ENCODE results near the gene POFUT2. TPM values are rescaled to one million over a fixed set of nuclear protein-coding genes. Genes with fewer than 3 reads are reported as not detected.

POFUT2 gene
- total RNA-seq, 1 donor from 2014 or later, result 39.5 TPM

- no peak for TF ChIP-seq CTCF (conservative IDR thresholded peaks at IDR 0.05)
- Mint-ChIP-seq H3K4me1 (peaks cover 30% of the 10 kb centered on the region), H3K27me3 (ENCODE audit: low read depth) (peaks cover 17% of the 10 kb centered on the region), H3K36me3 (ENCODE audit: low read depth) (no peaks in the 10 kb centered on the region), H3K27ac (ENCODE audit: unreplicated experiment) (no peak overlapping the region), H3K9me3 (no peaks in the 10 kb centered on the region), H3K4me3 (no peak overlapping the region)
- no peak for DNase-seq (ENCODE audit: low read depth, low spot score)
Observed at GRCh38 chr21:45335151-45335760, 47.6 kb upstream of the POFUT2 start.

GRCh38 chr21:45334591-45335081 lies 46.9 kb upstream of the POFUT2 start:
- H3K36me3 Mint-ChIP-seq (ENCODE audit: low read depth), result no peaks in the 10 kb centered on the region
- H3K9me3 Mint-ChIP-seq, result no peaks in the 10 kb centered on the region
- H3K4me3 Mint-ChIP-seq, result peak overlapping the region; percentile 4
- peaks cover 35% of the 10 kb centered on the region for H3K4me1 Mint-ChIP-seq
- DNase-seq (ENCODE audit: low read depth, low spot score), result no peak
- TF ChIP-seq CTCF (conservative IDR thresholded peaks at IDR 0.05), result no peak
- peaks cover 21% of the 10 kb centered on the region for H3K27me3 Mint-ChIP-seq (ENCODE audit: low read depth)
- H3K27ac Mint-ChIP-seq (ENCODE audit: unreplicated experiment), result no peak overlapping the region

- H3K9me3 Mint-ChIP-seq, result no peaks in the 10 kb centered on the region
Observed at GRCh38 chr21:45334134-45334533, 46.4 kb upstream of the POFUT2 start.

GRCh38 chr21:45333583-45334121 lies 46.0 kb upstream of the POFUT2 start:
- Mint-ChIP-seq H3K9me3 (no peaks in the 10 kb centered on the region), H3K27me3 (ENCODE audit: low read depth) (peaks cover 21% of the 10 kb centered on the region), H3K36me3 (ENCODE audit: low read depth) (no peaks in the 10 kb centered on the region), H3K27ac (ENCODE audit: unreplicated experiment) (no peak overlapping the region), H3K4me1 (peaks cover 36% of the 10 kb centered on the region), H3K4me3 (no peak overlapping the region)
- no peak for DNase-seq (ENCODE audit: low read depth, low spot score)
- no peak for TF ChIP-seq CTCF (conservative IDR thresholded peaks at IDR 0.05)

More at GRCh38 chr21:45334134-45334533, 46.4 kb upstream of the POFUT2 start:
- peaks cover 21% of the 10 kb centered on the region for H3K27me3 Mint-ChIP-seq (ENCODE audit: low read depth)
- DNase-seq (ENCODE audit: low read depth, low spot score), result no peak
- H3K4me1 Mint-ChIP-seq, result peaks cover 36% of the 10 kb centered on the region
- TF ChIP-seq CTCF (conservative IDR thresholded peaks at IDR 0.05), result no peak
- peak overlapping the region; percentile 4 for H3K4me3 Mint-ChIP-seq
- no peaks in the 10 kb centered on the region for H3K36me3 Mint-ChIP-seq (ENCODE audit: low read depth)
- H3K27ac Mint-ChIP-seq (ENCODE audit: unreplicated experiment), result no peak overlapping the region

- Mint-ChIP-seq H3K27me3 (ENCODE audit: low read depth) (peaks cover 18% of the 10 kb centered on the region), H3K9me3 (no peaks in the 10 kb centered on the region), H3K4me3 (no peak overlapping the region), H3K4me1 (peaks cover 36% of the 10 kb centered on the region), H3K36me3 (ENCODE audit: low read depth) (no peaks in the 10 kb centered on the region), H3K27ac (ENCODE audit: unreplicated experiment) (peak overlapping the region; percentile 16)
- DNase-seq (ENCODE audit: low read depth, low spot score), result no peak
- no peak for TF ChIP-seq CTCF (conservative IDR thresholded peaks at IDR 0.05)
Observed at GRCh38 chr21:45332981-45333582, 45.4 kb upstream of the POFUT2 start.
